ENCODE measurements around the gene MCC.

DNA sequence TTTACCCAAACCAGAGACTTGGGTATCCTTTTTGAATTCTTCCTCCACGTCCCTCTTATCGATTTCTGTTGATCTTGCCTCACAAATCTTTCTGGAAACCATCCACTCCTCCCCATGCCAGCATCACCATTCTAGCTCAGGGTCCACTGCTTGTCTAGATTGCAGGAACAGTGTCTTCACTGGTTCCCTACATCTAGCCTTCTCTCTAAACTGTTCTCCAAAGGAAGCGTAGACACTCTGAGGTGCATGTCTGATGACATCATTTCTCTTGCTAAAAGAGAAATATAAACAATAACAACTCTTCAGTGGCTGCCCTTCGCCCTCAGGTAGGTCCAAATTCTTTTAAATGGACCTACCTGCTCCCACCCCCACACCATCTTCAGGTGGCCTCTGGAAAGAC lies 311.5 kb downstream of the MCC start:
- TF ChIP-seq, protein P1, sequence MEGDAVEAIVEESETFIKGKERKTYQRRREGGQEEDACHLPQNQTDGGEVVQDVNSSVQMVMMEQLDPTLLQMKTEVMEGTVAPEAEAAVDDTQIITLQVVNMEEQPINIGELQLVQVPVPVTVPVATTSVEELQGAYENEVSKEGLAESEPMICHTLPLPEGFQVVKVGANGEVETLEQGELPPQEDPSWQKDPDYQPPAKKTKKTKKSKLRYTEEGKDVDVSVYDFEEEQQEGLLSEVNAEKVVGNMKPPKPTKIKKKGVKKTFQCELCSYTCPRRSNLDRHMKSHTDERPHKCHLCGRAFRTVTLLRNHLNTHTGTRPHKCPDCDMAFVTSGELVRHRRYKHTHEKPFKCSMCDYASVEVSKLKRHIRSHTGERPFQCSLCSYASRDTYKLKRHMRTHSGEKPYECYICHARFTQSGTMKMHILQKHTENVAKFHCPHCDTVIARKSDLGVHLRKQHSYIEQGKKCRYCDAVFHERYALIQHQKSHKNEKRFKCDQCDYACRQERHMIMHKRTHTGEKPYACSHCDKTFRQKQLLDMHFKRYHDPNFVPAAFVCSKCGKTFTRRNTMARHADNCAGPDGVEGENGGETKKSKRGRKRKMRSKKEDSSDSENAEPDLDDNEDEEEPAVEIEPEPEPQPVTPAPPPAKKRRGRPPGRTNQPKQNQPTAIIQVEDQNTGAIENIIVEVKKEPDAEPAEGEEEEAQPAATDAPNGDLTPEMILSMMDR (optimal IDR thresholded peaks at IDR 0.05 in 1 of 3, IDR thresholded peaks at IDR 0.05 in 1 of 3, conservative IDR thresholded peaks at IDR 0.05 in 1 of 3; ENCODE audit: extremely low read depth in 1 of 3, insufficient read depth in 2 of 3, low read length in 3 of 3), result no peak
- TF ChIP-seq EZH2 (IDR thresholded peaks at IDR 0.05; ENCODE audit: low read length), result no peak
